Activated effector memory CD4-positive, alpha-beta T cell treated with anti-CD3 and anti-CD28 coated beads, Interleukin-2, amount 50 U/mL, for 16 hours (primary cell): Measurements from ENCODE around the gene ZFP30.
"Not testable (repeated sequence)": the region's sequence is repeated elsewhere in the genome, so short reads cannot be mapped to it uniquely, and the experiment has no call there.

Source experiments
- DNase-seq: peaks from one replicate; pipeline ENCODE4 v3.0.0-alpha.2; 2020

The ZFP30 gene

GRCh38 chr19:37655301-37655688 is at the start of gene ZFP30:
TSS of gene ZFP30 (minus strand) at chr19:37655465. CDS start at chr19:37647822, 7,643 bp downstream.
- DNase-seq = peak; percentile 92

DNA sequence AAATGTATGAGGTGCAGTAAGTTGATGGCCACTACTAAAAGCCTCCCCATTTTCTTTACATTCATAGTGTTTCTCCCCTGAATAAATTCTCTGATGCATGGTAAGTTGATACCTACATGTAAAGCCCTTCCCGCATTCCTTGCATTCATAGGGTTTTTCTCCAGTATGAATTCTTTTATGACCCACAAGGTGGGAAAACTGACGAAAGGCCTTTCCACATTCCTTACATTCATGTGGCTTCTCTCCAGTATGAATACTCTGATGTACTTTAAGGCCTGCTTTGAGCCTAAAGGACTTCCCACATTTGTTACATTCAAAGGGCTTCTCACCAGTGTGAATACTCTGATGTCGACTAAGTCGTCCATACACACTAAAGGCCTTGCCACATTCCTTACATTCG is 43.8 kb upstream of the ZFP30 start:
- no peak for DNase-seq

DNA sequence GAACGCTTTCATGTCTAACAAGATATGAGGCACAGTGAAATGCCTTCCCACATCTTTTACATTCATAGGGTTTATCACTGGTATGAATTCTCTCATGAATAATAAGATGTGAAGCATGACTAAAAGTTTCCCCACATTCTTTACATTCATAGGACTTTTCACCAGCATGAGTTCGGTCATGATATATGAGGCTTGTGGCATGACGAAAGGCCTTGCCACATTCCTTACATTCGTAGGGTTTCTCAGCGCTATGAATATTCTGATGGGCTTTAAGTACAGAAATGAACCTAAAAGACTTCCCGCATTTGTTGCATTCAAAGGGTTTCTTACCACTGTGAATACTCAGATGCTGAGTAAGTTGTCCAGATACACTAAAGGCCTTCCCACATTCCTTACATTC is 43.0 kb upstream of the ZFP30 start:
- DNase-seq = no peak

GRCh38 chr19:37695144-37695899 is 40.1 kb upstream of the ZFP30 start:
- no peak for DNase-seq

GRCh38 chr19:37692956-37693620 is 37.8 kb upstream of the ZFP30 start:
- no peak for DNase-seq

GRCh38 chr19:37691881-37692504 is 36.7 kb upstream of the ZFP30 start:
- peak; percentile 92 for DNase-seq

- DNase-seq = no peak
These were observed 28.3 kb upstream of the ZFP30 start for GRCh38 chr19:37683520-37683919.

DNA sequence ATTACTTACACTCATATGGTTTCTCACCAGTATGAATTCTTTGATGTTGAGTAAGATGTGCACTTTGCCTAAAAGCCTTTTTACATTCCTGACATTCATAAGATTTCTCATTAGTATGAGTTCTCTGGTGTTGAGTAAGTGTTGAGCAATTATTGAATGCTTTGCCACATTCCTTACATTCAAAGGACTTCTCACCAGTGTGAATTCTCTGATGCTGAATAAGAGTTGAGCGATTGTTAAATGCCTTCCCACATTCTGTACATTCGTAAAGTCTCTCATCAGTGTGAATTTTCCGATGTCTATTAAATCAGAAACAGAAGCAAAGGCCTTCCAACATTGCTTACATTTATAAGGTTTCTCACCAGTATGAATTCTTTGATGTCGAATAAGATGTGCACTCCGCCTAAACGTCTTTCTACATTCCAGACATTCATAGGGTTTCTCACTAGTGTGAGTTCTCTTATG is 14.2 kb upstream of the ZFP30 start:
- DNase-seq = no peak

- DNase-seq = not testable (repeated sequence)
These were observed 1.9 kb upstream of the ZFP30 start for GRCh38 chr19:37657157-37657556.

DNA sequence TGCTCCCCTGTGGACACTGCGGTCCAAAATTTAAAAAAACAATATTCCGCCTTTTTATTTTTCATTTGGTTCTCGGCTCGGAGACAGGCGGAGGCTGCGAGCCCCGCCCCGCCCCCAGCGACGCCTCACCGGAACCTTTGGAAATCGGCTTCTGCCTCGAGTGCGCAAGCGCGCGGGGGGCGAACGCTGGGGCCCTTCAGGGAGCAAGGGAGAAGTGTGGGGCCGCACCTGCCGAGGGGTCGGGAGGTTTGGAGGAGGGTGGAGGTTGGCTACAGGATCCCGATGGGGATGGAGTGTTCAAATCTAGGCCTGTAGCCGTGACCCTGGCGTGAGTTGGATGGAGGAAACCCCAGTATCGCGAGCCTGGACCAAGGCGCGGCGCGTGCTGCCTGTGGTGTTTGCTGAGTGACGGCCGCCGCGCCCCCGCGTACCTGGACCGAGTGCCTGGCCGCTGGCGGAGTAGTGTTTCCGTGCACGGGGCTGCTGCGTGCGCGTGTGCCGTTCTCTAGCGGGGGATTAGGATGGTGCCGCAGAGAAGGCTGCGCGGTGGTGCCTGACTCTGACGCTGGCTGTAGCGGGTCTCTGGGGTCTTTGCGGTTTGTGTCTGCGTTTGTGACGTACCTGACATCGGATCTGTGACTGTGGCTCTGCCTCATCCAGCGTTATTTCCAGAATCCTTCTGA is 565 bp upstream of the ZFP30 start:
- peak; percentile 94 for DNase-seq

DNA sequence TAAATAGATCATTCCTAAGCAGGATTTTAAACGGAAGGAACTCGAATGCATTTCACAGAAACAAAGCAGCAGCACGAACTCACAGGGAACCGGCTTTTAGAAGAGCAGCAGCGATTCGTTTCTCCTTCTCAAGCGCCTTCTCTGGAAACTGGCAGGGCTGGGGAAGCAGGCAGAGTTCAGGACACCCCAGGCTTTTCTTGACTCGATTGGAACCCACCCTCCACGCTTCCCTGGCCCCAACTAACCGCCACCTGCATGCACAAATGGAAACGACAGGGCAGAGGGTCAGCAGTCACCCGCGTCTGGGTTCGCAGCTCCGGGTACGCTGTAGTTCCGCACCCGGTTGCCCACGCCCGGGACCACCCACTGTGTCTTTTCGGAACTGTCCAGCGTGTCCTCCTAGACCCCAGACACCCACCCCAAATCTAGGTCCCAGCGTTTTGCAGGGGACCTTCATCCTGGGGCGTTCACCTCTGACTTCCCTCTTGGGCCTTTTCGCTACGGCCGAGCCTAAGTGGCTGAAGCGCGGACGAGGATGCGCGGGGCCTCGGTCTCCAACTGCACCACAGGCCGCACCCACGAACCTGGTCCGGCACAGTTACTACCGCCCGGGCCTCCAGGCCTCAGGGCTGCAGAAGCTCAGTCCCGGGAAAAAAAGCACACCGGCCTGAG is 500 bp downstream of the ZFP30 start:
- DNase-seq = peak; percentile 69

- DNase-seq = no peak
These were observed 1.1 kb downstream of the ZFP30 start for GRCh38 chr19:37654118-37654517.

GRCh38 chr19:37635076-37636056 is 19.9 kb downstream of the ZFP30 start:
- DNase-seq = no peak

DNA sequence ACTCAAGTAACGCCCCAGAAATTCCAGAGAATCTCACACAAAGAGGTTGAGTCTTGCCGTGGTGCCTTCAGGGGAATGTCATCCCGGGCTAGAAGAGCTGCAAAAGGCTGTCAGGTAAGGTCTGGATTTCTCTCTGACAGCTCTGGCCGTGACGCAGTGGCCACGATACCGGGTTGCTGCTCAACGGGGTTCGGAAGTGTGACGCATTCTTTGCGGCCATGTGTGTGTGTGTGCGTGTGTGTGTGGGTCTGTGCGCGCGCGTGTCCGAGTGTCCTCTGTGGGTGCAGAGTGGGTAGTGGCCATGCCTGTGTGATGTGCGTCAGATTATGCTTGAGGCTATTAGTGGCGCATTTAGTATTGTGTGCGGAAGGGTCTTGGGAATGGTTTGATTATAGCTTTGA is 60.3 kb downstream of the ZFP30 start:
- DNase-seq = peak; percentile 86

GRCh38 chr19:37594304-37594981 is 60.8 kb downstream of the ZFP30 start, which contains the start of the genes ZNF540 and ZNF571:
TSS of gene ZNF540 (plus strand) at chr19:37594876. CDS start at chr19:37598448, 3,572 bp downstream.
TSS of gene ZNF571 (minus strand) at chr19:37594792. CDS start at chr19:37586676, 8,116 bp downstream.
- peak; percentile 97 for DNase-seq

DNA sequence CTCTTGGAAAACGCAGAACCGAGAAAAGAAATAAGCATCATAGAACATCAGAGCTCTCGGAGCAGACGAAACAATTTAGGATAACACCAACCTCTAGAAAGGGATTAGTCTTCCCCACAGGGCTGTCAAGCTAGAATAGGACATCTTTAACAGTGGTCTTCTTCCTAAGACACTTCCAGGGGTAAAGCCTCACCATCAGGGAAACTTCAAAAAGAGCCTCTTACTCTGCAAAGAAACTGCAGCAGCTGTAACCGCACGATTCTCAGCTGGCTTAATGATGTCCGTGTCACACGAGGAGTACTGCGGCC is 61.3 kb downstream of the ZFP30 start:
- no peak for DNase-seq

- DNase-seq = no peak
These were observed 71.9 kb downstream of the ZFP30 start for GRCh38 chr19:37583340-37583739.

DNA sequence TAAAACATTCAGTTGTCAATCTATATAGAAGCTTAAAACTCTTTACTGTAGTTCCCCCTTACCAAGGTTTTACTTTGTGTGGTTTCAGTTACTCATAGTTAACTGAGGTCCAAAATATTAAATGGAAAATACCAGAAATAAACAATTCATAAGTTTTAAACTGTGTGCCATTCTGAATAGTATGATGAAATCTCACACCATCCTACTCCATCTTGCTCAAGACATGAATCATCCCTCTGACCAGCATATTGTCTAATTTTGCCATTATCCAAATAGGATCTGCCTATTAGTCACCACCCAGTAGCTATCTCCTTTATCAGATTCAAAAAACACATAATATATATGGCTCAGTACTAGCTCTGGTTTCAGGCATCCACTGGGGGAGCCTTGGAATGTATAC is 83.1 kb downstream of the ZFP30 start:
- DNase-seq = no peak

DNA sequence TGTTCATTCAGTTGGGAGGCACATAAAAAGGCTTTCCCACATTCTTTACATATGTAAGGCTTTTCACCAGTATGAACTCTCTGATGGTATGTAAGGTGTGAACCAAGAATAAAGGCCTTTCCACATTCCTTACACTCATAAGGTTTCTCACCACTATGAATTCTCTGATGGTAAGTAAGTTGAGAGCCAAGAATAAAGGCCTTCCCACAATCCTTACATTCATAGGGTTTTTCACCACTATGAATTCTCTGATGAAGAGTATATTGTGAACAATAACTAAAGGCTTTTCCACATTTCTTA is 89.9 kb downstream of the ZFP30 start:
- DNase-seq = no peak

GRCh38 chr19:37564624-37565369 is 90.5 kb downstream of the ZFP30 start:
- DNase-seq = no peak
